Hematopoietic multipotent progenitor cell (in vitro differentiated cells): ENCODE measurements around the gene ZBTB18. TPM values are rescaled to one million over a fixed set of nuclear protein-coding genes. Genes with fewer than 3 reads are reported as not detected.
A peak's percentile ranks its signal among the peaks of the same experiment; 100 is the strongest.

Experiments used
- DNase-seq, 3 donors: peaks; one replicate each; pipeline ENCODE4 v3.0.0-alpha.2; 2011 to 2015; ENCODE audit warnings: low read depth in 2 of 3, low spot score in 2 of 3
- total RNA-seq: library from RNA; depleted of rRNA; stranded (reverse); fragments of >200 nt; gene quantifications from one replicate; pipeline ENCODE4 v1.2.3, GENCODE V29; 2012

The ZBTB18 gene
- total RNA-seq, result 23.7 TPM

DNA sequence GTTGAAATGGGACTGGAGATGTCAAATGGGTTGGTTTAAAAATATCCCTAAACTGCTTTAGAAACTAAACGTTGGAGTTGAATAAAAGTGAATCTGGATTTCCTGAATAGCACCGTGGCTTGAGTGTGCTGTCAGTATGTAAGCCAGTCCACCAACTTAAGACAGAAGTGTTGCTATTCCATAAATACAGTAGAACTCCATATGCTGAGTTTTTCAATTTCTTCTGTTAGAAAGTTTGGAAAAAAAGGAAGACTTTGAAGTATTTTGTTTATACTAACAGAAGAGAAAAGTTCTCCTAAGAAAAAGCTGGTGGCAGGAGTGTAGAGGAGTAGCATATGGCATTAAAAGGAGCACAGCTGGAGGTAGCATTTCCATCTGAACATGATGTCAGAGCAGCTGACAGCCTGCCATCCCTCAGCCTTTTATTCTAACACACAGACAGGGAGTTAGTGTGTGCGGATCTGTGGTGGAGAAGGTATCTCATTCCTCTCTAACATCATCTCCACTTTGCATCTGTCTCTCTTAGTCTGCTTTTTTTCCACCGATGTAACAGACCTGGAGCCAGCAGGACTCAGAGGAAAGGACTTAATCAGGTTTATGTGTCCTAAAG, at the start of gene ZBTB18:
TSS of gene ZBTB18 (plus strand) at position 449 of the 610 bp plus-strand sequence. CDS start at position 598, 149 bp downstream.
- no peak for DNase-seq

GRCh38 chr1:244002721-244003120, 48.4 kb upstream of the ZBTB18 start:
- peak in 1 of 3 donors; percentile 62 for DNase-seq

DNA sequence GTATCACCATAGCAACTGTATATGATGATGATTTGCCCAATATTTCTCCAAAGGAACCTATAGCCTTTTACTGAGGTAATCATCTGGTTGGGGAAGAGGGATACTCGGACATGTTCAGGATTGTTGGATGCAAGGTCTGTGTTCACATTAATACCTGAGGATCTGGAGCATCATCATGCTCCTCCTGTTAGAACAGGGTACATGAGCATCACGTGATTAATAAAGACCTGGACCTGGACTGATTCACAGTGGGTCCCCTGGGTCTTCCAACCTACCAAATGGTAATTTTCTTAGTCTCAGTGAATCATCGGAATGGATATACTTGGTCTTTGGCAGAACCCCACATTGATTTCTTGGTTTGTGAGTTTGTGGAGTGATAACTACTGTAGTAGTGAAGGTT, 45.6 kb upstream of the ZBTB18 start:
- DNase-seq, result no peak

DNA sequence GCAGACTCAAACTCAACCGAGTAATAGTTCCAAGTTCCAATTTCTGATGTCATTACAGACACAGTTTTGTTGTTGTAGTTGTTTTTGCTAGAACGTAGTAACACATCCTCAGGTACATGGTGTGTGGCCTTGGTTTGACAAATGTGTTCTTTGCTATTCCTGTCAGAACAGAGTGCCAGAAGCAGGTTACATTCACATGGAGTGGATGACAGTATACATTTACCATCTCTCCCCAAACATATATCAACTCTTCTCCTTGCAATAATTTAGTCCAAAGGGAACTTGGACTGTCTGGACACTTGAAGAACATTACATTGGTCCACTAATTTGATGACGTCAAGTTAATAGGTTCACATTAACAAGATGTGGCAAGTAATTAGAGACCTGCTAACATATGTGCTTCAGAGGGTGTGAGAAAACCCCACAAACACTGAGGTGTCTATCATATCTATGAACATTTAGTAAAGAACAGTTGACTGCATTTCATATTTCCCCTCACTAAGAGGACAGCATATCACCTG, 44.6 kb upstream of the ZBTB18 start:
- no peak for DNase-seq

- no peak for DNase-seq
Observed at GRCh38 chr1:244006961-244007360, 44.1 kb upstream of the ZBTB18 start.

- DNase-seq, result peak in 1 of 3 donors; percentile 4
Observed at GRCh38 chr1:244010191-244010590, 40.9 kb upstream of the ZBTB18 start.

GRCh38 chr1:244010703-244011123, 40.4 kb upstream of the ZBTB18 start:
- peak in 1 of 3 donors; percentile 28 for DNase-seq

GRCh38 chr1:244011271-244011670, 39.8 kb upstream of the ZBTB18 start:
- DNase-seq, result no peak

GRCh38 chr1:244011786-244012185, 39.3 kb upstream of the ZBTB18 start:
- no peak for DNase-seq

DNA sequence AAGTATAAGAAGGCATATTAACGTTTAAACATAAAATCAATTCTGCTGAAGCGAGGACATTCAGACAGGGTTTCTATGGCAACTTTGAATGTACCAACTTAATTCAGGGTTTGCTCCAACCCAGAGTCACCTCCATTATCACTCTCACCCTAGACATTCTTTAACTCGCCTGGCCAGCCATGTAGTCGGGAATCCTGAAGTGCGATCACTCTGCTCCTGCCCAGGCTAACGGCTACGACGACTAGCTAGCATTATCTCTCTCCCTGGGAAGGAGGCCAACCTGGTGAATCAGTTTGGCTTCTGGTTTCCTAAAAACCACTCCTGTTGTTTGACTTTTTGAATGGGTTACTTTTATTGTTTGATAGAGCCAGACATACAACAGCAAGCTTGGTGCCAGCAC, 38.9 kb upstream of the ZBTB18 start:
- no peak for DNase-seq

GRCh38 chr1:244013100-244013499, 38.0 kb upstream of the ZBTB18 start:
- DNase-seq, result no peak

- peak in 1 of 3 donors; percentile 37 for DNase-seq
Observed at GRCh38 chr1:244014862-244015261, 36.2 kb upstream of the ZBTB18 start.

DNA sequence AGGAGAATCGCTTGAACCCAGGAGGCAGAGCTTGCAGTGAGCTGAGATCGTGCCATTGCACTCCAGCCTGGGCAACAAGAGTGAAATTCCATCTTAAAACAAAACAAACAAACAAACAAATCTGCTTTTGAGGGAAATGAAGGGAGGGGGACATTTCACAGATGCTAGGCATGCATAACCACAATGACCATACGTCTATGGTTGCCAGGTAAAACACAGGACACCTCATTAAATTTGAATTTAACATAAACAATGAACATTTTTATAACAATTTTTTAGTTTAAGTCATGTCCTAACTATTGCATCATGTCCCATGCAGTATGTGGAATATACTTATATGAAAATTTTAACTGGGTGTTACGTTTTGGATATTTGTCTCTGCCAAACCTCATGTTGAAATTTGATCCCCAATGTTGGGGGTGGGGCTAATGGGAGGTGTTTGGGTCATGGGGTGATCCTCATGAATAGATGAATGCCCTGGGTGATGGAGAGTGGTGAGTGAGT, 31.0 kb upstream of the ZBTB18 start:
- DNase-seq, result no peak

DNA sequence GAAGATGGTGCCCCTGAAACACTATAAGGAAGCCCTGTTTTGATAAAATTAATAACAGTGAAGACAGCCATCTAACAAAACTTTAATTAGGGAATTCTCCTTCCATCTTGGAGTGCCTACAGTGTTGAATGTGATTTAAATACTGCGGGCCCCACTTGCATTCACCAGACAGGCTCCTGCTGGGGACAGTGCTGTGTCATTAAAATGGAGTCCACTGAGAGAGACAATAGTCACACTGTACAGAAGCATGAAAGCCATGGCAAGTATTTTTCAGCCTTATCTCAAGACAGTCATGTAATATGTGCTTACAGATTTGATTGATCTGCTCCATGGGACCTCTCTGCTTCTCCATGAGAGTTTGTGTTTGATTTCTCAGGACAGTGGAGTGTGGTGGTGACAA, 29.7 kb upstream of the ZBTB18 start:
- no peak for DNase-seq

- DNase-seq, result no peak
Observed at GRCh38 chr1:244022311-244022710, 28.8 kb upstream of the ZBTB18 start.

- DNase-seq, result no peak
Observed at GRCh38 chr1:244022864-244023440, 28.1 kb upstream of the ZBTB18 start.

GRCh38 chr1:244027491-244028145, 23.5 kb upstream of the ZBTB18 start:
- no peak for DNase-seq

GRCh38 chr1:244028701-244029100, 22.4 kb upstream of the ZBTB18 start:
- DNase-seq, result no peak

DNA sequence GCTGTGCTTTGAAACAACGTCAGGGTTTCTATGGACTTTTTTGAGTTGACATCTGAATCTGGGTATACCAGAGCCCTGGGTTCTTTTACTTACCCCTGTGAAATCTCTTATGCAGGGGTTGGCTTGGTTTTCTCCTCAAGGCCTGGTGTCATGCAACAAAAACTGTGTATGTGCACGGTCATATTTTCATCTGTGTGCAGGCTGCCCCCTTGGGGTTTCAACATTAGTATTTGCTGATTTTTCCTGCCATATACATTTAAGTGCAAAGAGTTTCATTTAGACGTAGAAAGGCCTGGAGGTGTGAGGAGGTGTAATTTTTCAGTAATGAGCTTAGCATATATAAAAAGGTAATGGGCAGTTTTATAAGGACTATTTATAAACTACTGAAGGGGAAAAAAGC, 22.0 kb upstream of the ZBTB18 start:
- no peak for DNase-seq

DNA sequence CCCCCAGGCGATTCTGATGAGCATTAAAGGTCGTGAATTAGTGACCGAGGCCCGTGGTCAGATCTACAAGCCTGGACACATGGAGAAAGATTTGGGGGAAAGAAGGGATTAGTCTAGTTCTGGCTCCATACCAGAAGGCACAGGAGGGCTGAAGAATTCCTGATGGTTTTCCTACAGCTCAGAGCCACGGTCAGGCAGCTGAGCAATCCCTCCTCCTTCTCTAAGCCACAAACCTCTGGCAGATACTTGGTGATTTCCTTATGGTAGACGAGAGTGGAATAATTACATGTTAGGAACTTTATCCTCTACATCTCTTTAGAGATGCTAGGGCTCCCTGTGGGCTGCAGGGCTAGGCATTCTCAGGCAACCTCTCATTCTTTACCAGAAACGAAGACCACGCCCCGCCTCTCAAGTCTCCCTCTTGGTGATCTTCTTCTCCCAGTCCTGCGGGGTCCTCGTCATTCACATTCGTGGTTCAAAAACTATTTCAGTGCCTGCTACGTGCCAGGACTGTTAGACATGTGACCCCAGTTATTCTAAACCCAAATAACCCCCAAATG, 20.5 kb upstream of the ZBTB18 start:
- DNase-seq, result no peak

- no peak for DNase-seq
Observed at GRCh38 chr1:244035358-244035757, 15.7 kb upstream of the ZBTB18 start.
